Lower lobe of right lung (tissue), 2 donors: Measurements from ENCODE around the gene PRR14. TPM values are rescaled to one million over a fixed set of nuclear protein-coding genes. Genes with fewer than 3 reads are reported as not detected.

Experiments
- ATAC-seq, 2 donors: fragments of 200-7000 bp; cut with Tn5 transposase; one replicate each; pipeline ENCODE4 v1.9.1; 2020 to 2022; ENCODE audit warnings: mild to moderate bottlenecking in 2 of 2, moderate library complexity in 2 of 2
- DNase-seq: peaks from one replicate; pipeline ENCODE4 v3.0.0-alpha.2; 2020
- H3K27ac ChIP-seq: fragments of 200-600 bp; one replicate; pipeline ENCODE4 v1.8.0; 2022
- H3K27me3 ChIP-seq: fragments of 200-600 bp; one replicate; pipeline ENCODE4 v1.8.0; 2022; ENCODE audit warnings: low read depth
- H3K36me3 ChIP-seq: fragments of 200-600 bp; one replicate; pipeline ENCODE4 v1.8.0; 2022; ENCODE audit warnings: mild to moderate bottlenecking
- H3K4me1 ChIP-seq: fragments of 200-600 bp; one replicate; pipeline ENCODE4 v1.8.0; 2022
- H3K4me3 ChIP-seq: fragments of 200-600 bp; one replicate; pipeline ENCODE4 v1.8.0; 2022; ENCODE audit warnings: mild to moderate bottlenecking
- H3K9me3 ChIP-seq: fragments of 200-600 bp; one replicate; pipeline ENCODE4 v1.8.0; 2022
- intact Hi-C: fragments of 100-400 bp; cut with DNase I; formaldehyde crosslinking; loops from one replicate; pipeline ENCODE4 v1.11.0; 2022
- long read RNA-seq: library from polyadenylated mRNA; unstranded; transcript quantifications from one replicate; pipeline ENCODE4 v2.0.0, GENCODE V29; 2021
- total RNA-seq: library from RNA; stranded (reverse); fragmentation: NEBNext Ultra II Directional; extraction: Animal tissue kit (Norgen Biotek cat#: 25700); gene quantifications from one replicate; pipeline ENCODE4 v1.2.1, GENCODE V29; 2021
- TF ChIP-seq, protein P1 (sequence below): fragments of 200-600 bp; IDR thresholded peaks from one replicate; pipeline ENCODE4 v1.8.0; 2022; ENCODE audit warnings: antibody characterized with exemption, mild to moderate bottlenecking
- donor health status: DM: no; HTN: yes; CAD: no; lungs with severe emphysema.

The PRR14 gene
- total RNA-seq, result 46.3 TPM
- long read RNA-seq, partial matches to known transcripts, result 5 of 12 reads
- long read RNA-seq, other reads (novel, unspliced or antisense), result 3 of 12 reads

DNA sequence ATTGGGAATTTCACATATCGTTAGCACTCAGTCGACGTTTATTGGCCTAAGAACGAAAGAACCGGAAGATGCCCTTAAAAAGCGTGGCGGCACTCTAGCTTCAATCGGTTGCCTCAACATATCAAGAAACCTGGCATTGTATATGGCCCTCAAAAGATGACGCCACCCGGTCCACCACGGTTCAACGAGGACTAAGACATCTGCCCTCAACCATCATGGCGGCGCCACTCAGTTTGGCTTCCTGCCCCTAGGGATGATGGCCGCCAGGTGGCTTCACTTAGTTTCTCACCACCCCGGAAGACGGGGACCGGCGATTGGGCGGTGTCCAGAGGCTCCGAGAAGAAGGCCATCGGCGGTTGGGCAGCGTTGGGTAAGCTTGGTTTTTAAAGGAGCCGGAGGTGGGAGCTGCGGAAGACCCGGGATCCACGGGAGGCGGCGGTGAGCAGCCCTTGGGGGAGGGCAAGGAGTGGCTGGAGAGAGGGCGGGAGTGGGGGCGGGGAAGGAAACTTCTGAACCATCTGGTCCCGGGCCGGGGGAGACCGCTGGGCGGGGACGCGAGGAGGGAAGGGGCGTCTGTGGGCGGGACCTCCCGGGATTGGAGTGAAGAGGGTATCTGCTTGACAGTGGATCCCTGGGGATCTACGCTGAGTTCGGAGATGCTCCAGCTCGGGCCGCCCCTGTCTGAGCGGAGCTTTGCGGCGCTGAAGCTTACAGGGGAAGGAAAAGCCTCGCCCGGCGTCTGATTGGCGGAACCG, at the start of gene PRR14:
Gene PRR14 (plus strand): TSS at position 592 of the 755 bp plus-strand sequence. CDS start 686 bp downstream, outside the sequence.
- ATAC-seq, result peak; percentile 94 to 95
- peaks cover 35% of the 10 kb centered on the region for H3K36me3 ChIP-seq
- TF ChIP-seq, protein P1, sequence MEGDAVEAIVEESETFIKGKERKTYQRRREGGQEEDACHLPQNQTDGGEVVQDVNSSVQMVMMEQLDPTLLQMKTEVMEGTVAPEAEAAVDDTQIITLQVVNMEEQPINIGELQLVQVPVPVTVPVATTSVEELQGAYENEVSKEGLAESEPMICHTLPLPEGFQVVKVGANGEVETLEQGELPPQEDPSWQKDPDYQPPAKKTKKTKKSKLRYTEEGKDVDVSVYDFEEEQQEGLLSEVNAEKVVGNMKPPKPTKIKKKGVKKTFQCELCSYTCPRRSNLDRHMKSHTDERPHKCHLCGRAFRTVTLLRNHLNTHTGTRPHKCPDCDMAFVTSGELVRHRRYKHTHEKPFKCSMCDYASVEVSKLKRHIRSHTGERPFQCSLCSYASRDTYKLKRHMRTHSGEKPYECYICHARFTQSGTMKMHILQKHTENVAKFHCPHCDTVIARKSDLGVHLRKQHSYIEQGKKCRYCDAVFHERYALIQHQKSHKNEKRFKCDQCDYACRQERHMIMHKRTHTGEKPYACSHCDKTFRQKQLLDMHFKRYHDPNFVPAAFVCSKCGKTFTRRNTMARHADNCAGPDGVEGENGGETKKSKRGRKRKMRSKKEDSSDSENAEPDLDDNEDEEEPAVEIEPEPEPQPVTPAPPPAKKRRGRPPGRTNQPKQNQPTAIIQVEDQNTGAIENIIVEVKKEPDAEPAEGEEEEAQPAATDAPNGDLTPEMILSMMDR, result peak; percentile 43
- peaks cover 23% of the 10 kb centered on the region for H3K4me1 ChIP-seq
- H3K4me3 ChIP-seq, result peak within 1 kb of the TSS; percentile 93
- H3K27me3 ChIP-seq, result no peaks in the 10 kb centered on the region
- peak within 1 kb of the TSS; percentile 92 for H3K27ac ChIP-seq
- no peaks in the 10 kb centered on the region for H3K9me3 ChIP-seq
- DNase-seq, result peak; percentile 100
- intact Hi-C loops, result no loop called here

DNA sequence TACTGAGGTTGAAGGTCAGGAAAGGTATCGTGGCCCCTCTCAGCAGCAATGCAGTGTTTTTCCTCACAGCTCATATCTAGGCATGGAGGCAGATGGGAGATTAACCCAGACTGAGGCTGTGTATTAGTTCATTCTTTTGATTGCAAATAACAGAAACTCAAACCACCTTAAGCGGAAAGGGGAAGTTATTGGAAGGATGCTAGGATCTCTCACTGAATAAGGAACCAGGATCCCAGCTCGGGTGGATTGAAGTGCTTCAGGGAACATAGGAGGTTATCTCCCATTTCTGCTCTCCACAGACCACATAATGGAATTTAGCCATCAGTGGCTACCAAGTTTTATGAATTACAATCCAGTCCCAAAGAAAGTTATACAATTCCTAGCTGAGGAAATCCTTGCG, 48.8 kb upstream of the PRR14 start:
- Histone ChIP-seq H3K27me3 (no peaks in the 10 kb centered on the region), H3K4me1 (peaks cover 15% of the 10 kb centered on the region), H3K4me3 (no peak overlapping the region), H3K9me3 (no peaks in the 10 kb centered on the region), H3K27ac (no peak overlapping the region), H3K36me3 (peaks cover 50% of the 10 kb centered on the region)
- TF ChIP-seq, protein P1, result no peak
- no peak for ATAC-seq
- DNase-seq, result no peak
- intact Hi-C loops, result no loop called here

DNA sequence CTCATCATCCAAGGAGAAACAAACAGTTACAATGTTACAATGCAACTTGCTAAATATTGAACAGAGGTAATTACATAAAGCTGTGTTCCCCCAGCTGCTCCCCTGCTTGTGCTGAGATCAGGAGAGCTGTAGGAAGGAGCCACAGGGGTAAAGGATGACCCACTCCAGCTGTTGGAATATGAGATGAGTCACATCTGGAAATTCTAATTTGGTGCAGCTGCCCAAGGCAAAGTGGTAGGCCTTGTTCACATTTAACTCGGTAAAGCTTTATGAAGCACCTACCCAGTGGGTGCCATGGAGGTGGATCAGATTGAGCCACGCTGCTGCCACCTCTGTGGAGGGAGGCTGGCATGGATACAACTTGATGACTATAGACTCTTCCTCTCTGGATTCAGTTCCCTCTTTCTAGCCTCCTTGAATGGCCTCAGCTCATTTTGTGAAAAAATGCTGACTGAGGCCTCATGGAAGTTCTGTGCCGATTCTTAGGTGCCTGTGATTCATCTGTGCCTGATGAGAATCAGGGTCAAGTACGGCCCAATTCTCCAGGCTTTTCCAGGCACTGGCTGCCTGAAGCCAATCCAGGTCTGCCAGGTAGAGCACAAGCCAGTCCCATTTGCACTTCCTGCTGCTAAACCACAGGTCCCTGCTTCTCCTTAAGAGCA, 48.0 kb upstream of the PRR14 start:
- Histone ChIP-seq H3K27me3 (no peaks in the 10 kb centered on the region), H3K9me3 (no peaks in the 10 kb centered on the region), H3K4me1 (peaks cover 15% of the 10 kb centered on the region), H3K36me3 (peaks cover 57% of the 10 kb centered on the region), H3K27ac (no peak overlapping the region), H3K4me3 (no peak overlapping the region)
- TF ChIP-seq, protein P1, result no peak
- intact Hi-C loops, result no loop called here
- DNase-seq (no peak), ATAC-seq (peak in 1 of 2 donors; percentile 29)

GRCh38 chr16:30603945-30604315, 46.8 kb upstream of the PRR14 start:
- peaks cover 25% of the 10 kb centered on the region for H3K4me1 ChIP-seq
- no peak for DNase-seq
- H3K9me3 ChIP-seq, result no peaks in the 10 kb centered on the region
- TF ChIP-seq, protein P1, result no peak
- intact Hi-C loops, result no loop called here
- ATAC-seq, result no peak
- H3K27ac ChIP-seq, result no peak overlapping the region
- no peaks in the 10 kb centered on the region for H3K27me3 ChIP-seq
- H3K4me3 ChIP-seq, result no peak overlapping the region
- H3K36me3 ChIP-seq, result peaks cover 63% of the 10 kb centered on the region

DNA sequence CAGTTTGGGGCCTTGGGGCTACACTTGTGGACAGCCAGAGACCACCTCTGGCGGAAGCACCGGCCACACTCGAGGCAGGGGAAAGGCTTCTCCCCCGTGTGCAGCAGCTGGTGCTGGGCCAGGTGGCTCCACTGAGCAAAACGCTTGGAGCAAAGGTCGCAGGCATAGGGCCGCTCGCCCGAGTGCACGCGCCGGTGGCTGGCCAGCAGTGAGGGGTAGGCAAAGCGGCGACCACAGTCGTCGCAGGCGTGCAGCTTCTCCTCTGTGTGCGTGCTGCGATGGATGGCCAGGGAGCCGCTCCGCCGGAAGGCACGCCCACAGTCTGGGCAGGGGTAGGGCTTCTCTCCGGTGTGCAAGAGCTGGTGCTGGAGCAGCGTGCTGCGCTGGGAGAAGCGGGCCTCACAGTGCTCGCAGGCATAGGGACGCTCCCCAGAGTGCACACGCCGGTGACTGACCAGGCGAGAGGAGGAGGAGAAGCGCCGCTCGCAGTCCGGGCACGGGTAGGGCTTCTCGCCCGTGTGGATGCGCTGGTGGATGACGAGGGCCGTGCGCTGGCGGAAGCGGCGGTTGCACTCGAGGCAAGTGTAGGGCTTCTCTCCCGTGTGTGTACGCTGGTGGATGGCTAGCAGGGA, 46.3 kb upstream of the PRR14 start:
- ATAC-seq (no peak), DNase-seq (no peak)
- H3K9me3 ChIP-seq, result no peaks in the 10 kb centered on the region
- no peak overlapping the region for H3K4me3 ChIP-seq
- H3K27ac ChIP-seq, result no peak overlapping the region
- TF ChIP-seq, protein P1, result no peak
- intact Hi-C loops, result no loop called here
- H3K4me1 ChIP-seq, result peaks cover 29% of the 10 kb centered on the region
- H3K36me3 ChIP-seq, result peaks cover 63% of the 10 kb centered on the region
- H3K27me3 ChIP-seq, result no peaks in the 10 kb centered on the region
